ACHN (cell line): ENCODE measurements around the gene DNAJC13.
"Not testable (repeated sequence)": the region's sequence is repeated elsewhere in the genome, so short reads cannot be mapped to it uniquely, and the experiment has no call there.

Experiments
- DNase-seq: peaks from one replicate; pipeline ENCODE4 v3.0.0-alpha.2; 2015
- in situ Hi-C: cut with HindIII; loops from 2 replicates; pipeline ENCODE4 v1.10.0; 2017; ENCODE audit warnings: low sequenced_read_pairs, low pct_ligation_motif_present, low pct_unique_long_range_greater_than_20kb

The DNAJC13 gene

GRCh38 chr3:132416807-132417694 is at the start of gene DNAJC13:
Gene DNAJC13 (plus strand): TSS chr3:132417502. CDS start chr3:132434551, 17,049 bp downstream.
- in situ Hi-C loops = no loop called here

DNA sequence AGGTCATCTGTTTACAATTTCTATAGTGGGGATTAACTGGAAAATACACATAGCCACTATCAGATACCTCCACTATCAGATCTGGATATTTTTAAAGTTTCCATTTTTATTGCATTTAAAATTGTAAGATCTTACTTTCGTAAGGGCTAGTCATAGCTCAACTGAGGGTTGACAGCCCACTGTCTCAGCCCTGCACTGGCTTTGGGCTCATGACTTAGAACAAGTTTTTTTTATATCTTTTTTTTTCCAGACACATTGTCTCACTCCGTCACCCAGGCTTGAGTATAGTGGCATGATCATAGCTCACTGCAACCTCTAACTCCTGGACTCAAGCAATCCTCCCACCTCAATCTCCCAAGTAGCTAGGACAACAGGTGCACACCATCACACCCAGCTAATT is 48.8 kb upstream of the DNAJC13 start:
- in situ Hi-C loops = no loop called here
- DNase-seq = no peak

More at GRCh38 chr3:132416807-132417694, at the start of gene DNAJC13:
- DNase-seq = peak; percentile 90

DNA sequence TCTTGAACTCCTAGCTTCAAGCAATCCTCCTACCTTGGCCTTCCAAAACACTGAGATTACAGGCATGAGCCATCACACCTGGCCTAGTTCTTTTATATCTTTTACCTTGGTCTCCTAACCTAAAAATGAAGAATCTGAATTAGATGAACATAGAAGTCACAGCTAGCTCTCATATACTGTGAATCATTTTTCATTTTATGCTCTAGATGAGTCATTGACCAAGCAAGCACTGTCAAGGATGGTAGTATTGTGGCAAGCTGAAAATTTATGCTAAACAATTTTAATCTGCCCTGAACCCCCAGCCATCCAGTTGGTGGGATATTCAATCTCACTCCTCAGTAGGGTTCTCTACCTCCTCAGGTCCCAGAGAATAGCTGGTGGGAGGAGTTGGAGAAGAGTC is 48.3 kb upstream of the DNAJC13 start:
- in situ Hi-C loops = no loop called here

DNA sequence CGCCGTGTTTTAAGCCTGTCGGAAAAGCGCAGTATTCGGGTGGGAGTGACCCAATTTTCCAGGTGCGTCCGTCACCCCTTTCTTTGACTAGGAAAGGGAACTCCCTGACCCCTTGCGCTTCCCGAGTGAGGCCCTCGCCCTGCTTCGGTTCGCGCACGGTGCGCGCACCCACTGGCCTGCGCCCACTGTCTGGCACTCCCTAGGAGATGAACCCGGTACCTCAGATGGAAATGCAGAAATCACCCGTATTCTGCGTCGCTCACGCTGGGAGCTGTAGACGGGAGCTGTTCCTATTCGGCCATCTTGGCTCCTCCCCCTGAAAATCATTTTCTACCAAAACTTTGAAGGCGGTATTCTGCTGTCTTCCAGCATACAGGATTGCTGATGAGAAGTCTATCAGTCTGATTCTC is 40.4 kb upstream of the DNAJC13 start:
- in situ Hi-C loops, DNase-seq: not testable (repeated sequence)

More for the DNA sequence above, 48.3 kb upstream of the DNAJC13 start:
- no peak for DNase-seq

- DNase-seq = no peak
- in situ Hi-C loops = no loop called here
Observed at GRCh38 chr3:132378048-132378762, 39.1 kb upstream of the DNAJC13 start.

GRCh38 chr3:132378846-132379245 is 38.5 kb upstream of the DNAJC13 start:
- no peak for DNase-seq
- in situ Hi-C loops = no loop called here

- in situ Hi-C loops = no loop called here
- DNase-seq = no peak
Observed at GRCh38 chr3:132380920-132381319, 36.4 kb upstream of the DNAJC13 start.

- DNase-seq = no peak
- in situ Hi-C loops = no loop called here
Observed at GRCh38 chr3:132381348-132381944, 35.9 kb upstream of the DNAJC13 start.

DNA sequence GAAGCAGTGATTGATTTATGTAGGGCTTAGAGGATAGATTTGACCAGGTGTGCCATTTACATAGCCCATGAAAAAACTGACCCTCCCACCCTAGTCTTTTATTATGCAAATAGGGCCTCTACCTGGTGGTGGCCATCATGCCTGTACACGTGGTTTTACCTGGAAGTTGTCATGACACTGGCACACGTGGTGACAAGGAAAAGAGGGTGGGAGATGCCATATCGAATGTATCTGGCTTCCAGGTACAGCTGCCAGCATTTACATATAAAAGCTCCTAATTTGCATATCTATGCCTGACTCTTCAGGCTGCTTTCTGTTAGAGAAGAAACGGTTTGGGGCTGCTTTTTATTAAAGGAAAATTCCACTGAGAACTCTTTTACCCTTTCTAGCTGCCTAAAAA is 35.0 kb upstream of the DNAJC13 start:
- DNase-seq = no peak
- in situ Hi-C loops = no loop called here

DNA sequence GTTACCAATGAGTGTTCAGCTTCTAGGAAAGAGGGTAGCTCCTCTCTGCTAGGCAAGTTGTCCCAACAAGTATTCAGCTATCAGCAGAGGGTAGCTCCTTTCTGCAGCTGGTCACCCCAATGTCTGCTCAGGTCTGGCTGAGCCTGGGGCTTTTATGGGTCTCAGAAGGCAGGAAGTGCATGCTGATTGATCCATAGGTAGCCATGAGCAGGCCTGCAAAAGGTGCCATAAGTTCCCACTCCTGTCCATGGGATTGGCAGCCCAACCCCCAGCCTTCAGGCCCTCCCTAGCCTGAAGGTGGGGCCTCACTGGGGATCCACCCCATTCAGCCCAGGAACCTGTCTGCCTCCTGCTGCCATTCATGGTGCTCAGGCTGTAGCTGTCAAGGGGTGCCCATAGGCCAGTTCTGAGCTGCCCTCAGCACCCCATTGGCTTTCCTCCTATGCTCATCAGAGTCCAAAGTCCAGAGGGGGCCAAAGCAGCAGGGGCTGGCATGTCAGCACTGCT is 34.6 kb upstream of the DNAJC13 start:
- in situ Hi-C loops = no loop called here
- no peak for DNase-seq

DNA sequence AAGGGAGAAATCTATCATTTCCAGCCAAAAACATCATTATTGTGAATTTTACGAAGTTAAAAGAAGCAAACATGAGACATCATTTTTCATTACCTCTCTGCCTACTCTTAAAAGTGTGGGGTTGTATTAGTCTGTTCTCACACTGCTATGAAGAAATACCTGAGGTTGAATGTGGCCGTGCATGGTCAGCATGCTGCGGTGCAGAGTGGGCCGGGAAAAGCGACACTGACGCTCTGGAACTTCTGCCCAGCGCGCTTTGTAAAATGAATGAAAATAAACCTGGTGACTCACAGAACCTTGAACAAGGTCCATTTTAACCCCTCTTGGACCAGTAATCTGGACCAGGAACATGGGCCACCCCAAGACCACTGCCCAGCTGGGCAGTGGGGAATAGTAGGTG is 31.0 kb upstream of the DNAJC13 start:
- in situ Hi-C loops = no loop called here
- DNase-seq = no peak

DNA sequence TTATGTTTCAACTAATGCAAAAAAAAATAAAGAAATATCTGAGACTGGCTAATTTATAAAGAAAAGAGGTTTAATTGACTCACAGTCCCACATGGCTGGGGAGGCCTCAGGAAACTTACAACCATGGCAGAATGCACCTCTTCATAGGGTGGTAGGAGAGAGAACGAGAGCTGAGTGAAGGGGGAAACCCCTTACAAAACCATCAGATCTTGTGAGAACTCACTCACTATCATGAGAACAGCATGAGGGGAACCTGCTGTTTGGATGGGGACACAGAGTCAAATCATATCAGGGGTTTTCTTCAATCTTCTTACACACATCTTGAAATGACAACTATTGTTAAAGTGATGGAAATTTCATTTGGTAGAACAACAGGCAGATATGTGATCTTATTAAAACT is 24.6 kb upstream of the DNAJC13 start:
- DNase-seq, in situ Hi-C loops: not testable (repeated sequence)

DNA sequence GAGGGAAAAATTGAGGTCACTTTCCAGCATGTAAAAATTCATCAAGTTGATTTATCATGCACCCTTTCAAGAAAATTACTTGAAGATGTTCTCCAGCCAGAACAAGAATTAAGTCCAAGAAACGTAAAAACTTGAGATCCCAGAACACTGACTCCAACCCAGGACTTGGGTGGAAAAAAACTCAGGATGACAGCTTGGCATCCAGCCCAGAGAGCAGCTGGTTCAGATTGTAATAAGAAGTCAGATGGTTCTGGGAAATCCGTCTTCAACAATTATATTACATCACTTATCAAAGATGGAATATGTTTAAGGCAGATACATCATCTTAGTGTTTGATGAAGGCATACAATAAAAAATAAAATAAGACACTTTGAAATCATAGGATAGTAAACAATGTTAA is 23.0 kb upstream of the DNAJC13 start:
- DNase-seq = no peak
- in situ Hi-C loops = no loop called here

- in situ Hi-C loops = no loop called here
- no peak for DNase-seq
Observed at GRCh38 chr3:132395126-132395525, 22.2 kb upstream of the DNAJC13 start.

DNA sequence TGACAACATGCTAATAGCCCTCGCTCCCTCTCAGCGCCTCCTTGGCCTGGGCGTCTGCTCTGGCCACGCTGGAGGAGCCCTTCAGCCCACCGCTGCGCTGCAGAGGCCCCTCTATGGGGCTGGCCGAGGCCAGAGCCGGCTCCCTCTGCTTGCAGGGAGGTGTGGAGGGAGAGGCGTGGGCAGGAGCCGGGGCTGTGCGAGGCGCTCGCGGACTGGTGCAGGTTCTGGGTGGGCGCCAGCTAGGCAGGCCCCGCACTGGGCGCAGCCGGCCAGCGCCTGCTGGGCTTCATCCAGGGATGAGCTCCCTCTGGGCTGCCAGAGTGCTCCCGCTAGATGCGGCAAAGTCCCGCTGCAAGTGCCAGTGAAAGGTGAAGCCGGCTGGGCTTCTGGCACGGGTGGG is 21.0 kb upstream of the DNAJC13 start:
- in situ Hi-C loops = no loop called here
- DNase-seq = no peak

- DNase-seq, in situ Hi-C loops: not testable (repeated sequence)
Observed at GRCh38 chr3:132396776-132397175, 20.5 kb upstream of the DNAJC13 start.

- in situ Hi-C loops = no loop called here
- DNase-seq = peak; percentile 44
Observed at GRCh38 chr3:132399054-132399929, 18.0 kb upstream of the DNAJC13 start.

- in situ Hi-C loops = no loop called here
- no peak for DNase-seq
Observed at GRCh38 chr3:132401255-132401654, 16.0 kb upstream of the DNAJC13 start.
